Testis (tissue), 3 donors: Measurements from ENCODE around the gene CCND3. TPM values are rescaled to one million over a fixed set of nuclear protein-coding genes. Genes with fewer than 3 reads are reported as not detected.

ENCODE experiments used
- DNase-seq: peaks from one replicate; pipeline ENCODE4 v3.0.0-alpha.2; 2019
- H3K27ac ChIP-seq, 2 donors: fragments of 200-600 bp; sonication (generic); one replicate each; pipeline ENCODE4 v1.5.1; 2019
- H3K27me3 ChIP-seq: fragments of 200-600 bp; sonication (generic); one replicate; pipeline ENCODE4 v1.5.1; 2019
- H3K36me3 ChIP-seq: fragments of 200-600 bp; sonication (generic); one replicate; pipeline ENCODE4 v1.5.1; 2017; ENCODE audit warnings: low read depth; ENCODE audit errors: missing control alignments
- H3K4me1 ChIP-seq: fragments of 200-600 bp; sonication (generic); one replicate; pipeline ENCODE4 v1.5.1; 2019
- H3K4me3 ChIP-seq, 2 donors: fragments of 200-600 bp; sonication (generic); one replicate each; pipeline ENCODE4 v1.5.1; 2017 to 2019
- H3K9me3 ChIP-seq: fragments of 200-600 bp; sonication (generic); one replicate; pipeline ENCODE4 v1.5.1; 2017
- POLR2A ChIP-seq: fragments of 450-650 bp; IDR thresholded peaks from one replicate; pipeline ENCODE4 v1.6.1; 2017; ENCODE audit warnings: antibody characterized with exemption, mild to moderate bottlenecking, moderate library complexity
- WGBS, 2 donors: methylation state at CpG; one replicate each; pipeline ENCODE4 v1.1.5; 2018; 5-methylcytosine and 5-hydroxymethylcytosine counted together
- intact Hi-C: fragments of 100-400 bp; cut with DNase I; formaldehyde crosslinking; loops from one replicate; pipeline ENCODE4 v1.15.1; 2023; ENCODE audit warnings: low total_unique reads
- polyA plus RNA-seq: library from polyadenylated mRNA; stranded (reverse); fragments of 350-450 nt; fragmentation: Illumina TruSeq; extraction: RNeasy Lipid Tissue Mini Kit (QIAGEN cat#74804); gene quantifications from one replicate; pipeline ENCODE4 v1.2.3, GENCODE V29; 2014; ENCODE audit warnings: low read depth, low replicate concordance; ENCODE audit not compliant: insufficient read depth
- total RNA-seq, 2 donors: library from RNA; depleted of rRNA; stranded (reverse); fragments of >200 nt; gene quantifications; one replicate each; pipeline ENCODE4 v1.2.3, GENCODE V29; 2016
- TF ChIP-seq, protein P1 (sequence below), 3 experiments: fragments of 450-650 bp in 2 of 3; fragments of 200-600 bp in 1 of 3; sonication (generic) in 1 of 3; IDR thresholded peaks; one replicate each; pipeline ENCODE4 v1.5.1; 2016 to 2019; ENCODE audit warnings: antibody characterized with exemption in 3 of 3, mild to moderate bottlenecking in 2 of 3, moderate library complexity in 1 of 3

The CCND3 gene
- total and polyA plus RNA-seq, 3 donors from 2014 or later: 21.2 to 32.9 (median 27.9) TPM

DNA sequence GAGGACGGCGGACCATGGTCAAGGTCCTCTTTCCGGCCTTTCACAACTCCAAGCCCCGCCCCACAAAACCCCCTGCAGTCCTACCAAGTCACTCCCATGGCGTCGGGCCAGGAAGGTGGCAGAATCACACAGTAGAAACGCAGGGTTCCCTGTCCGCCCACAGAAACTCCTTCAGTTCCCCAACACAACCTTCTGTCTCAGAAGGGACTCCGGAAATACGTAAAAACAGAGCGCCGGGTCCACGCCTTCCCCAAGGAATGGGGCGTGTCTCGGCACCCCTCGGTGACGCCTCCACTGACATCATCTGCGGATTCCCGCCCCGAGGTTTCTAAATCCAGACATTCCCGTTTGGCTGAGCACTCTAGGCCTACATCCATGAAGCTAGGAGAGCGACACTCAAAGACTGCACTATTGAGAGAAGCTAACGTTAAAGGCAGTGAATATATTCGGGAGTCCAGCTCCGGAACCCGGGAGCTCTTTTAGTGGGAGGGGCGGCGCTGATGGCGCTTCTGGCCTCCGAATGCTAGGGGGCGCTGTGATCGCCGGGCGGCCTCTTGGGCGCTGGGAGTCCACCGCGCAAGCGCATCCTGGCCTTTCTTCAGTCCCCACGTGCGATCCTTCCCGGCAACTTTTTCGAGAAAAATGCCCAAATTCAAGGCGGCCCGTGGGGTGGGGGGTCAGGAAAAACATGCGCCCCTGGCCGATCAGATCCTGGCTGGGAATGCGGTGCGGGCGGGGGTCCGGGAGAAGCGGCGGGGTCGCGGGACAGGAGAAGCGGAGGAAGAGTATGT lies 20.5 kb downstream of the CCND3 start, which contains the start of the genes BYSL and MED20:
Gene BYSL, plus strand, starts transcription at position 579 of the 791 bp plus-strand sequence. Its CDS starts 64 bp downstream, at position 643.
Gene MED20, minus strand, starts transcription at position 219 of the 791 bp plus-strand sequence. Its CDS starts 121 bp downstream, at position 98.
- no peaks in the 10 kb centered on the region for H3K9me3 ChIP-seq
- H3K36me3 ChIP-seq: no peaks in the 10 kb centered on the region
- intact Hi-C loops: loop anchor here (5.0 kb wide), 1 partner anchor 134 kb away; the partner anchor contains the start of gene TOMM6
- peak; percentile 97 for DNase-seq
- no peaks in the 10 kb centered on the region for H3K27me3 ChIP-seq
- WGBS, 2 donors: 0% methylated on average over 30 to 55 of the region's 55 CpGs
- no peak for TF ChIP-seq POLR2A
- TF ChIP-seq, protein P1, sequence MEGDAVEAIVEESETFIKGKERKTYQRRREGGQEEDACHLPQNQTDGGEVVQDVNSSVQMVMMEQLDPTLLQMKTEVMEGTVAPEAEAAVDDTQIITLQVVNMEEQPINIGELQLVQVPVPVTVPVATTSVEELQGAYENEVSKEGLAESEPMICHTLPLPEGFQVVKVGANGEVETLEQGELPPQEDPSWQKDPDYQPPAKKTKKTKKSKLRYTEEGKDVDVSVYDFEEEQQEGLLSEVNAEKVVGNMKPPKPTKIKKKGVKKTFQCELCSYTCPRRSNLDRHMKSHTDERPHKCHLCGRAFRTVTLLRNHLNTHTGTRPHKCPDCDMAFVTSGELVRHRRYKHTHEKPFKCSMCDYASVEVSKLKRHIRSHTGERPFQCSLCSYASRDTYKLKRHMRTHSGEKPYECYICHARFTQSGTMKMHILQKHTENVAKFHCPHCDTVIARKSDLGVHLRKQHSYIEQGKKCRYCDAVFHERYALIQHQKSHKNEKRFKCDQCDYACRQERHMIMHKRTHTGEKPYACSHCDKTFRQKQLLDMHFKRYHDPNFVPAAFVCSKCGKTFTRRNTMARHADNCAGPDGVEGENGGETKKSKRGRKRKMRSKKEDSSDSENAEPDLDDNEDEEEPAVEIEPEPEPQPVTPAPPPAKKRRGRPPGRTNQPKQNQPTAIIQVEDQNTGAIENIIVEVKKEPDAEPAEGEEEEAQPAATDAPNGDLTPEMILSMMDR (IDR thresholded peaks at IDR 0.05): peak; percentile 98
- H3K4me1 ChIP-seq: peaks cover 24% of the 10 kb centered on the region
- H3K27ac ChIP-seq: peak within 1 kb of the TSS; percentile 95 to 96
- H3K4me3 ChIP-seq: peak within 1 kb of the TSS; percentile 66 to 83

DNA sequence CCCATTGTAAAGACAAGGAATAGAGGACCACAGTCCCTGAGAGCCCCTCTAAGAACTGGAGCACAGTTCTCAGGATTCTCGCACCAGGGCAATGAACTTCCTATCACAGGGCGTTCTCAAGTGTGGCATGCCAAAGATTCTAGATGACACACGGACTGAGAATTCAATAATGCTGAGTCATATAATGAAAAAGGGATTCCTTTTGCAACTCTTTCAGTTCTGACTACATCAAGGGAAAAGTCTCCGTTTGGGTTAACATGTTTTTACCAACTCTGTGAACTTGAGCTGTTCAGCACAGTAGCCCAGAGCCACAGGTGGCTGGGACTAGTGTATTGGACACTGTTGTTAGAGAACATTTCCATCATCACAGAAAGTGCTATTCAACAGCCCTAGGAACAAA lies 24.1 kb downstream of the CCND3 start:
- intact Hi-C loops: no loop called here
- WGBS, 2 donors: 65 to 79% methylated on average over 4 of the region's 4 CpGs
- DNase-seq: no peak

DNA sequence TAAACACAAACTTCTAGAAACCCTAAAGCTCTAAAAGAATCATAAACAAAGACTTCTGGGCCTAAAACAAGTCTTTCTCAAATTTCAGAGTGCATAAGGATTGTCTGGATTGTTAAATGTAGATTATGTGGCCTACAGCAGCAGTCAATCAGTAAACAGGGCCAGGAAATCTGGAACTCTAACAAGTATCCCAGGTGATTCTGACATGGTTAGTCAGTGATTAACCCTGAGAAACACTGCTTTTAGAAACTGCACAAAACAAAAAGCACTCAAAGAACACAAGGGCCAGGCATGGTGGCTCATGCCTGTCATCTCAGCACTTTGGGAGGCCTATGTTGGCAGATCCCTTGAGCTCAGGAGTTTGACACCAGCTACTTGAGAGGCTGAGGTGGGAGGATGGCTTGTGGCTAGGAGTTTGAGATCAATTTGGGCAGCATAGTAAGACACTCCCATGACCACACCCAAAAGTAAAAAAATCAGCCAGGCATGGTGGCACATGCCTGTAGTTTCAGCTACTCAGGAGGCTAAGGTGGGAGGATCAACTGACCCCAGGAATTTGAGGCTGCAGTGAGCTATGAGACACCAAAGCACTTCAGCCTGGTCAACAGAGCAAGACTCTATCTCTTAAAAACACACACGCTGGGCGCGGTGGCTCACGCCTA lies 26.6 kb downstream of the CCND3 start:
- H3K4me1 ChIP-seq: peaks cover 7% of the 10 kb centered on the region
- WGBS, 2 donors: 95 to 100% methylated on average over 4 of the region's 4 CpGs
- TF ChIP-seq, protein P1 (IDR thresholded peaks at IDR 0.05): no peak
- TF ChIP-seq POLR2A: no peak
- H3K36me3 ChIP-seq: no peaks in the 10 kb centered on the region
- no peaks in the 10 kb centered on the region for H3K9me3 ChIP-seq
- H3K27ac ChIP-seq: no peak overlapping the region
- no peaks in the 10 kb centered on the region for H3K27me3 ChIP-seq
- no peak overlapping the region for H3K4me3 ChIP-seq
- DNase-seq: no peak
- intact Hi-C loops: no loop called here

More for the DNA sequence above, 24.1 kb downstream of the CCND3 start:
- Histone ChIP-seq H3K4me1 (peaks cover 18% of the 10 kb centered on the region), H3K36me3 (no peaks in the 10 kb centered on the region), H3K27me3 (no peaks in the 10 kb centered on the region), H3K27ac (no peak overlapping the region), H3K4me3 (no peak overlapping the region), H3K9me3 (no peaks in the 10 kb centered on the region)
- no peak for TF ChIP-seq POLR2A
- TF ChIP-seq, protein P1 (IDR thresholded peaks at IDR 0.05): no peak

DNA sequence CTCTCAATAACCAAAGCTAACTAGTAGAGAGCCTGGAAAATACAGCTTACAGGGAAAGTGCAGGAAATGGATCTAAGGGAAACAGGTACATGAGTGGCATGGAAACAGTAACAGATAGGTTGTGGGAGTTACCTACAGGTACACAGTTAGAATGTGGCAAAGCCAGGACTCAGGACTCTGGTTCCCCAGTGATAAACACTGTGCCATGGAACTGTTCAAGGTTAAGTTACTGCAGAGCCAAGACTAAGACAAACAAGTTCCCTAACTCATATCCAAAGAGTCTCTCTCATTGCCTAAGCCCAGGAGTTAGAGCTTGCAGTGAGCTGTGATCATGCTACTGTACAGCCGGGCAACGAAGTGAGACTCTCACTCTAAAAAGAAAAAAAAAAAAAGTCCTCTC lies 27.3 kb downstream of the CCND3 start:
- H3K27me3 ChIP-seq: no peaks in the 10 kb centered on the region
- no peak overlapping the region for H3K4me3 ChIP-seq
- 88 to 91% methylated on average over 2 of the region's 2 CpGs for WGBS, 2 donors
- intact Hi-C loops: no loop called here
- no peaks in the 10 kb centered on the region for H3K36me3 ChIP-seq
- no peak overlapping the region for H3K27ac ChIP-seq
- no peaks in the 10 kb centered on the region for H3K9me3 ChIP-seq
- TF ChIP-seq POLR2A: no peak
- TF ChIP-seq, protein P1 (IDR thresholded peaks at IDR 0.05): no peak
- DNase-seq: no peak
- peaks cover under 1% of the 10 kb centered on the region for H3K4me1 ChIP-seq
